Mesenchymal stem cell (in vitro differentiated cells and primary cell): Measurements from ENCODE around the gene MYO1D.

Experiments
- DNase-seq: peaks from one replicate; pipeline ENCODE4 v3.0.0-alpha.2; 2013
- H2AFZ ChIP-seq: one replicate; pipeline ENCODE4 v1.6.1; 2013; ENCODE audit warnings: low read depth, mild to moderate bottlenecking, control low read depth, inconsistent platforms, low read length, moderate library complexity
- H2AK5ac ChIP-seq: 2 replicates; pipeline ENCODE4 v1.6.1; 2013; ENCODE audit warnings: low read length, moderate library complexity, mild to moderate bottlenecking, inconsistent platforms; ENCODE audit not compliant: severe bottlenecking
- H2BK120ac ChIP-seq: one replicate; pipeline ENCODE4 v1.6.1; 2013; ENCODE audit warnings: low read depth, mild to moderate bottlenecking, inconsistent platforms, low read length, moderate library complexity
- H2BK12ac ChIP-seq, 2 experiments: one replicate each; pipeline ENCODE4 v1.6.1; 2013; ENCODE audit warnings: inconsistent platforms in 2 of 2, low read length in 2 of 2, mild to moderate bottlenecking in 2 of 2, moderate library complexity in 2 of 2, control low read depth in 1 of 2
- H2BK15ac ChIP-seq: one replicate; pipeline ENCODE4 v1.6.1; 2013; ENCODE audit warnings: mild to moderate bottlenecking, low read depth, inconsistent platforms; ENCODE audit not compliant: poor library complexity, severe bottlenecking
- H2BK5ac ChIP-seq: 2 replicates; pipeline ENCODE4 v1.6.1; 2013; ENCODE audit warnings: low read depth, mild to moderate bottlenecking, low read length, control low read depth, inconsistent platforms; ENCODE audit not compliant: poor library complexity, severe bottlenecking
- H3K14ac ChIP-seq, 2 experiments: one replicate each; pipeline ENCODE4 v1.6.1; 2013; ENCODE audit warnings: inconsistent platforms in 2 of 2, low read length in 2 of 2, control low read depth in 1 of 2, mild to moderate bottlenecking in 1 of 2, moderate library complexity in 1 of 2
- H3K18ac ChIP-seq, 2 experiments: one replicate each; pipeline ENCODE4 v1.6.1; 2013; ENCODE audit warnings: inconsistent platforms in 2 of 2, low read length in 2 of 2, control low read depth in 1 of 2, low read depth in 1 of 2, mild to moderate bottlenecking in 1 of 2
- H3K23ac ChIP-seq, 2 experiments: one replicate each; pipeline ENCODE4 v1.6.1; 2013; ENCODE audit warnings: inconsistent platforms in 2 of 2, low read length in 2 of 2, mild to moderate bottlenecking in 2 of 2, moderate library complexity in 2 of 2, control low read depth in 1 of 2
- H3K27ac ChIP-seq: 2 replicates; pipeline ENCODE4 v1.5.1; 2013; ENCODE audit warnings: mild to moderate bottlenecking, moderate library complexity, low read length, control low read depth, inconsistent platforms; ENCODE audit not compliant: poor library complexity, severe bottlenecking
- H3K27me3 ChIP-seq, 2 experiments: 2 replicates each; pipeline versions ENCODE4 v1.6.1 to v1.7.0; 2013; ENCODE audit warnings: low read length in 2 of 2, mild to moderate bottlenecking in 2 of 2, moderate library complexity in 2 of 2, control low read depth in 1 of 2, inconsistent platforms in 1 of 2; ENCODE audit not compliant: control insufficient read depth in 1 of 2, insufficient read depth in 1 of 2
- H3K36me3 ChIP-seq, 2 experiments: 2 replicates each; pipeline versions ENCODE4 v1.6.1 to v1.7.0; 2013; ENCODE audit warnings: low read length in 2 of 2, control low read depth in 1 of 2, inconsistent platforms in 1 of 2, low read depth in 1 of 2, mild to moderate bottlenecking in 1 of 2; ENCODE audit not compliant: insufficient read depth in 2 of 2, control insufficient read depth in 1 of 2
- H3K4ac ChIP-seq, 2 experiments: one replicate each; pipeline ENCODE4 v1.6.1; 2013; ENCODE audit warnings: inconsistent platforms in 2 of 2, low read length in 2 of 2, mild to moderate bottlenecking in 2 of 2, moderate library complexity in 2 of 2, control low read depth in 1 of 2, low read depth in 1 of 2
- H3K4me1 ChIP-seq: 2 replicates; pipeline ENCODE4 v1.6.1; 2013; ENCODE audit warnings: low read depth, low read length, control low read depth; ENCODE audit not compliant: control insufficient read depth, insufficient read depth
- H3K4me2 ChIP-seq: 2 replicates; pipeline ENCODE4 v1.6.1; 2013; ENCODE audit warnings: low read length, mild to moderate bottlenecking, inconsistent platforms; ENCODE audit not compliant: poor library complexity, severe bottlenecking
- H3K4me3 ChIP-seq, 2 experiments: 2 replicates each; pipeline versions ENCODE4 v1.5.1 to v1.7.0; 2013; ENCODE audit warnings: low read length in 2 of 2, mild to moderate bottlenecking in 2 of 2, control low read depth in 1 of 2, low read depth in 1 of 2; ENCODE audit not compliant: insufficient read depth in 1 of 2
- H3K79me1 ChIP-seq: replicated peaks from 2 replicates; pipeline ENCODE4 v1.6.1; 2013; ENCODE audit warnings: mild to moderate bottlenecking, control low read depth, low read length, inconsistent platforms; ENCODE audit not compliant: poor library complexity, severe bottlenecking
- H3K9ac ChIP-seq: 2 replicates; pipeline ENCODE4 v1.7.0; 2013; ENCODE audit warnings: mild to moderate bottlenecking, low read length, moderate library complexity
- H3K9me3 ChIP-seq: 2 replicates; pipeline ENCODE4 v1.7.0; 2013; ENCODE audit warnings: mild to moderate bottlenecking, low read length; ENCODE audit not compliant: control insufficient read depth
- H4K8ac ChIP-seq: one replicate; pipeline ENCODE4 v1.6.1; 2013; ENCODE audit warnings: inconsistent platforms, mild to moderate bottlenecking, low read length, moderate library complexity
- H4K91ac ChIP-seq: one replicate; pipeline ENCODE4 v1.6.1; 2013; ENCODE audit warnings: mild to moderate bottlenecking, low read length, inconsistent platforms
- WGBS: methylation state at CpG from one replicate; pipeline ENCODE4 v1.1.7; 2013; ENCODE audit warnings: mixed read lengths; 5-methylcytosine and 5-hydroxymethylcytosine counted together

MYO1D gene

GRCh38 chr17:32523017-32523680 lies 353.8 kb downstream of the MYO1D start:
- DNase-seq = no peak
- Histone ChIP-seq H3K4ac (no peak overlapping the region), H2BK120ac (no peak overlapping the region), H3K36me3 (peaks cover 0 to 8% of the 10 kb centered on the region in 2 experiments), H3K4me3 (no peak overlapping the region), H4K91ac (no peak overlapping the region), H2AK5ac (no peak overlapping the region), H2BK15ac (no peak overlapping the region), H4K8ac (no peak overlapping the region), H3K9me3 (no peaks in the 10 kb centered on the region), H2AFZ (no peak overlapping the region), H3K14ac (no peak overlapping the region), H2BK5ac (no peak overlapping the region), H2BK12ac (no peak overlapping the region), H3K27ac (no peak overlapping the region), H3K4me1 (peaks cover 15% of the 10 kb centered on the region), H3K4me2 (no peak overlapping the region), H3K27me3 (no peaks in the 10 kb centered on the region), H3K18ac (no peak overlapping the region), H3K23ac (no peak overlapping the region), H3K79me1 (no peaks in the 10 kb centered on the region), H3K9ac (no peak overlapping the region)
- 96% methylated on average over 11 of the region's 11 CpGs for WGBS

GRCh38 chr17:32520737-32521404 lies 356.1 kb downstream of the MYO1D start:
- Histone ChIP-seq H3K36me3 (no peaks in the 10 kb centered on the region), H4K91ac (no peak overlapping the region), H2AFZ (no peak overlapping the region), H3K4me3 (no peak overlapping the region), H3K14ac (no peak overlapping the region), H2BK12ac (no peak overlapping the region), H3K27ac (no peak overlapping the region), H3K4me1 (peaks cover 17% of the 10 kb centered on the region), H3K27me3 (no peaks in the 10 kb centered on the region), H2BK15ac (no peak overlapping the region), H2AK5ac (no peak overlapping the region), H3K18ac (no peak overlapping the region), H3K4me2 (no peak overlapping the region), H2BK5ac (no peak overlapping the region), H3K9ac (no peak overlapping the region), H4K8ac (no peak overlapping the region), H3K79me1 (no peaks in the 10 kb centered on the region), H3K4ac (no peak overlapping the region), H3K23ac (no peak overlapping the region), H2BK120ac (no peak overlapping the region), H3K9me3 (no peaks in the 10 kb centered on the region)
- DNase-seq = no peak
- 87% methylated on average over 5 of the region's 9 CpGs for WGBS

DNA sequence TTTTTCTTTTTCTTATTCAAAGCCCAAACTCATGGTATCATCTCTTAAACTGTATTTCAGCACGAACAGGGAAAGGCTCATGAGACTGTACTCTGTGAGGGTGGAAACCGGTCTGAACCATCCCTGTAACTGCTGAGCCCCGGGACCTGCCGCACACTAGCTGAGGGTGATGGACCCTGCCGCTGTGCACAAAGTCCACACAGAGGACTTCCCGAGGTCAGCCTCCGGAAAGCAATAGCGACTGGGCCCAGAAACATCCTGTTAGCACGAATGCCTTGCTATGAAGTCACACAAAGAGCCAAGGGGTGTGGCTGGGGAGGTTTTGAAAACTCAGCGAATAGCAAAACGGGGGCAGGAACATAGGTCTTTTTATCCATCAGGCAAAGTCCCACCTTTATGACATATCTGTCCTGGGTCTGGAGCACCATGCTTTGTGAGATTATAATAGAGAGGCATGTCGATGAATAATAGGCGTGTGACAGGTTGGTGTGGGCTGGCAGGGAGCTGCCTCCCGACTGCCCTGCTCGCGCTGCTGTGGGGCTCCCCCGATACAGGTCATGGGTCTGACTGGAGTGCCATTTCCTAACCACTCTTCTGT lies 356.7 kb downstream of the MYO1D start:
- H3K23ac ChIP-seq = no peak overlapping the region
- H2AK5ac ChIP-seq = no peak overlapping the region
- 52% methylated on average over 17 of the region's 17 CpGs for WGBS
- H2BK120ac ChIP-seq = no peak overlapping the region
- peak; percentile 35 for DNase-seq
- no peaks in the 10 kb centered on the region for H3K36me3 ChIP-seq
- H4K8ac ChIP-seq = no peak overlapping the region
- H3K27me3 ChIP-seq = no peaks in the 10 kb centered on the region
- H2BK15ac ChIP-seq = no peak overlapping the region
- peak overlapping the region in 1 of 2 experiments; percentile 69 for H3K4me3 ChIP-seq
- H3K9me3 ChIP-seq = no peaks in the 10 kb centered on the region
- H2BK12ac ChIP-seq = peak overlapping the region in 1 of 2 experiments; percentile 47
- no peak overlapping the region for H3K4me2 ChIP-seq
- no peaks in the 10 kb centered on the region for H3K79me1 ChIP-seq
- no peak overlapping the region for H2BK5ac ChIP-seq
- H2AFZ ChIP-seq = no peak overlapping the region
- H4K91ac ChIP-seq = no peak overlapping the region
- H3K27ac ChIP-seq = no peak overlapping the region
- no peak overlapping the region for H3K18ac ChIP-seq
- no peak overlapping the region for H3K4ac ChIP-seq
- no peak overlapping the region for H3K14ac ChIP-seq
- H3K9ac ChIP-seq = peak overlapping the region; percentile 67
- peaks cover 13% of the 10 kb centered on the region for H3K4me1 ChIP-seq
